DMS114 treated with DMSO at 0.1 percent for 48 hours (cell line): ENCODE results near the gene PRR18.

ENCODE experiments used
- DNase-seq: peaks from one replicate; lab custom pipeline; 2025; ENCODE audit not compliant: unreplicated experiment; lab: John Stamatoyannopoulos, UW

PRR18 gene

DNA sequence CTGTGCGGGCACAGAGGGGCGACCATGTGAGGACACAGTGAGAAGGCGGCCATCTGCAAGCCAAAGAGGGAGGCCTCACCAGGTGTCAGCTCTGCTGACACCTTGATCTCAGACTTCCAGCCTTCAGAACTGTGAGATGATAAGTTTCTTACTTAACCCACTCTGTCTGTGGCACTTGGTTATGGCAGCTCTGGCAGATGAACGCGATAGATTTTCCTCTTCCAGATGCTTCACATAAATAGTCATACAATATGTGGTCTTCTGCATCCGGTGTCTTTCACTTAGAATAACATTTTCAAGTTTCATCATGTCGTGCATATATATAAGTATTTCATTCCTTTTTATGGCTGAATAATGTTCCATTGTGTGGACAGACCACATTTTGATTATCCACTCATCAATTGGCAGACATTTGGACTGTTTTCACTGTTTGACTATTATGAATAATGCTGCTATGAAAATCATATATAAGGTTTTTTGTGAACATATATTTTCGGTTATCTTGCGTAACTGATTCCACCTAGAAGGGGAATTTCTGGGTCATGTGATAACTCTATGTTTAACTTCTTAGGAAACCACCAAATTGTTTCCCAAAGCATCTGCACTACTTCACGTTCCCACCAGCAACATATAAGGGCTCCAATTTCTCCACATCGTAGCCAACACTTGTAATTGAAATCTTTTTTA is 30.2 kb downstream of the PRR18 start:
- no peak for DNase-seq

DNA sequence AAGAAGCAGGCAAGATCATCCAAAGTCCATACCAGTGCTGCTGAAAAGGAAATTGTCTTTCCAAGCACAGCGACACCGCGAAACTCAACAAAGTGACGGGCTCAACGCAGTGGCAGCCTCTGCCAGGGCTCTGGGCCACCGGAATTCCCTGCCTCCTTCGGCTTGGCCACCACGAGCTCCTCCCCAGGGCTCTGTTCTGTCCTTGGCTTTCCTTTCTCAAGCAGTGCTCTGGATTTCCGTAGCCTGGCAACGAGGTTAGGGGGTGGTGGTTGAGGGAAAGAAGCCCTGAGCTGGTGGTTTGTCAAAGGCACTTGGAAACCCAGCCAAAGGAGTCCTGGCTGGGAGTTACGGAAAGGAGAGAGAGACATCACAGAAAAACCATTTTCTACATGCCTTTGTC is 31.2 kb downstream of the PRR18 start:
- no peak for DNase-seq

DNA sequence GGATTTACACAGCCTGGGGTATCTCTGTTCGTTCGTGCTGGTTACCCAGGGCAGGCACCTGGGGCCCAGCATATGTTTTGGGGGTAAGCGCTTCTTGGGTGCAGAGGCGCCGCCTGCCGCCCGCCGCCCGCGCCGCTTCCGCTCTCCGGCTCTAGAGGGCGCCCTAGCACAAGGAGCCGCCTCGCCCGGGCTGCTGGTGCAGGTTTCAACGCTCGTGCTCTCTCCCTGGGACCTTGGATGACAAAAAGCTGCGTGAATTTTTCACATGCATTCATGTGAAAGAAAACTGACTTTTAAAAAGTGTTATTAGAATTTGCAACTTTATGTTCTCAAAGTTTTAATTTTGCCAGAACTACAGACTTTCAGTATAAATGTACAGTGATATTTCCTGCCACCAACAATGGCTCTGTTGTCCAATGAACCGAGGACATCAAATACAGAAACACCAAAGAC is 32.5 kb downstream of the PRR18 start:
- DNase-seq, result peak; percentile 12

DNA sequence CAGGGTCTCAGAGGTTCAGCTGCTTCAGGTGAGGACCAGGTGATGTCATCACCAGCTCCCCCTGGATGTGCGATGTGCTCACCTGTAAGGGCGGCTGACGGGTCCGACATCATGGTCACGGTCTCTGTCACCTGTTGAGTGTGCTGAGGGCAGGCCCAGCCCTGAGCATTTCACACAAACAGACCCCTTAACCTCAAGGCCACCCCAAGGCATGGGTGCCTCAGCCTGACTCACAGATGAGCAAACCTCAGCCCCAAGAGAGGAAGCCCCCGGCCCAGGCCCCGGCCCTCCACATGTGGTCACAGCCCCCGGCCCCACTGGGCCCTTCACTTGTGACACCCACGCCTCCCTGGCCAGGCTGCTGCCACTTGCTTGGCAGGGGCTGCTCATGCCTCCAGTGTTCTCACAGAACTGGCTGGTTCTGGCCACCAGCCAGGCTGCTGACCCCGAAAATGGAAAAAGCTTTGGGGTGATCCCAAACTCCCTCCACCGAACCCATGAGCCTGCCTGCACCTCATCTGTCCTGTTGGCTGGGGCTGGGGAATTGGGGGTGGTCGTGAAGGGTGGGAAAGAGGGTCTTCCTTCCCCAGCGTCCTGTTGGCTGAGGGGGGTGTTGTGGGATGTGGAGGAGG is 33.3 kb downstream of the PRR18 start:
- DNase-seq, result no peak

DNA sequence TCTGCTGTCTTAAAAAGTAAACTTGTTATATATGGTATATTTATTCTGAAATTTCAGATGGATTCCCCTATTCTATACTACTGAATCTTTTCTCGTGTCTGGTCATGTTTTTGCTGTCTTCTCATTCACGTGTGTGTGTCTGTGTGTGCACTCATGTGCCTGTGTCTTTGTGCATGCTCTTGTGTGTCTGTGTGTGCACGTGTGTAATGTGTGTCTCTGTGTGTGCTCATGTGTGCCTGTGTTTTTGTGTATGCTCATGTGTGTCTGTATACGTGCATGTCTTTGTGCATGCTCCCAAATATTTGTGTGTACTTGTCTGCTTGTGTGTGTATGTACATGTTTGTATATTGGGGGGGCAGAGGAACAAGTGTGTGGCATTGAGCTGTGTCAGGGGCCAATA is 34.0 kb downstream of the PRR18 start:
- DNase-seq, result no peak

DNA sequence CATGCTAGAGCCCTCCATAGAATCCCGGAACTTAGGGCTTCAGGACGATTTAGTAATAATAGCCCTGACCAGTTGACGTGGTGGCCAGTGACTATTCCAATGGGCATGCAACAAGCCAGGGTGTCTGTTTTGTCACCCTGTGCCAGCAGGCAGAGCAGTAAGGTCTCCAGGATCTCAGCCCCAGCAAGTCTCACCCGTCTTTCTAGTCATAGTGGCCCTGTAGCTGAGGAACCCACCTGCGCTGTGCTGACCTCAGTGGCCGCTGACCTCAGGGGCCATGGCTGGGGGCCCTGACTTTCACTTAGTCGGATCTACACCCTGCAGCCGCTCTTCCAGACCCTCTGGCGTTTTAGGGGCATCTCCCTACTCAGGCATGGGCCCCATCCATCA is 36.8 kb downstream of the PRR18 start:
- DNase-seq, result no peak

DNA sequence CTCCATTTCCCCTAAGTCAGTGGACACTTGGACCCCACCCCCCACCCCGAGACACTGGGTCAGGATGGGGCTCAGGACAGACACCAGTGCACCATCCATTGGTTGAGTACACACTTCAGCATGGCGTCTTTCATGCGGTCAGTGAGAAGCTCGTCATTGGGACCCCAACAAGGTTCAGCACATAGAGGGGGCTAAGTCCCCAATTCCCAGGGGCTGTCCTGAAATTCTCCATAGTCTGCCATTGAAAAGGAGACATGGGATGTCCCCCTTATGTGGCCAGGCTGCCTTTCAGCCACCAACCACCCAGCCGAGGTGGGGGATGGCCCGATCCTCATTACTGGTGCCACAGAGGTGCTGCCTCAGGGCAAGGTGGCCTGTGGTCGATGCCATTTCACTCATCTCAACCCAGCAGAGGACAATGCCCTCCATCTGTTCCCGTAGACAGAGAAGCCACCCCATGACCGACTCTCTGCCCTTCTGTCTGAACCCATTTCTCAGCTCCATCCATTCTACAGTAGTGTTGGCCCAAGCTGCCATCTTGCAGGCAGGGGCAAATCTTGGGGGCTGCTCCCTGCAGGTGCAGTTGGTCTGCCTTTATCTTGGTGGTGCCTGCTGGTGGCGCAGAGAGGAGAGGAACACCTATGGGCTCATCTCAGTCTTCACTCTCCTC is 37.4 kb downstream of the PRR18 start:
- no peak for DNase-seq

DNA sequence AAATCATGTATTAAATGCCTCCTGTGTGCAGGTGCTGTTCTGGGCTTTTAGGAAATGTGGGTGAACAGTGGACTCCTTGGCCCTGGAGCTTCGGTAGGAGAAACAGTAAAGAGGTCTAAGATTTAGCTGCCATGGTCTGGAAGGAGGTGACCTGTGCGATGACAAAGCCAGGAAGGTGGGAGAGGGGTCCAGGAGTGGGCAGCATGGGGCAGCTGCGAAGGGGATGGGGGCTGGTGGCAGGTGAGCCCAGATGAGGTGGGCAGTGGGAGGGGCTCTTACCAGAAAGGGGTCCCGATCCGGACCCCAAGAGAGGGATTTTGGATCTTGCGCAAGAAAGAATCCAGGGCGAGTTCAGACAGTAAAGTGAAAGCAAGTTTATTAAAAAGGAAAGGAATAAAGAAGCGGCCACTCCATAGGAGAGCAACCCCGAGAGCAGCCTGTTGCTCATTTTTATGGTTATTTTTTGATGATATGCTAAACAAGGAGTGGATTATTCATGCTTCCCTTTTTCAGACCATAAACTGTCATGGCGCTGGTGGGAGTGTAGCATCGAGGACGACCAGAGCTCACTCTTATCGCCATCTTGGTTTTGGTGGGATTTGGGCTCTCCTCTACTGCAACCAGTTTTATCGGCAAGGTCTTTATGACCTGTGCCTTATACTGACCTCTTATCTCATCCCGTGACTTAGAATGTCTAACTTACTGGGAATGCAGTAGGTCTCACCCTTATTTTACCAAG is 38.7 kb downstream of the PRR18 start:
- DNase-seq, result no peak

DNA sequence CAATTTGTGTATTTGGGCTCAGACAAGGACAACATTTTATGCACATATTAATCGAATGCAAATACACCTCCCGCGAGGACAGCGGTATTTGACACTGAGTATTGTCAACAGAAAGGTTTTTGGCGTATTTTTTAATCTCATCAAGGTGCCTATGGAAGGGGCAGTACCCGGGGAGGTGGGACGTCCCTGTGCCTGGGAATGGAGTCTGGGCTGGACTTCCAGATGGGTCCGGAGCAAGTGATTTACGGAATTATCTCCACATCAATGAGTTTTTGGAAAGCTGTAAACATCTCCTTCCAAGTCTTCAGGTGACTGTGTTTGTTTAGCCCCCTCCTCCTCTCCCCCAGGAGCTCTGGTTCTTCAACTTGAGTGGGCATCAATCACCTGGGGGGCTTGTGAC is 39.8 kb downstream of the PRR18 start:
- DNase-seq, result no peak

DNA sequence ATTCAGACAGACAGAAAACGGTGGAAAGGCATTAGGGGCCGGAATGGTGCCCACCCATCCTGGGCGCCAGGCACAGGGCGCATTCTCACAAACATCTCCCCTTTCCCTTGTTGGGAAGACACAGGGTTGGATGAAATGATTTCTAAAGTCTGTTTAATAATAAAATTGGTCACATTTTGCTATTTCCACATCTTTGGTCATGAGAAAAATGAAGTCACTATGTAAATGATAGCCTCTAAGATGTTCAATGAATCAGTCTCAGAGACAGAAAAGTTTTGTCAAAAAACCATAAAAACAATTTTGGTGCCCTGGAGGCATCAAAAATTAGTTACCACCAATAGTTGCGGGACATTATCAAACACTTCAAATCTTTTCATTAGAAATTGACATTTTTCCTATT is 40.7 kb downstream of the PRR18 start:
- DNase-seq, result no peak

DNA sequence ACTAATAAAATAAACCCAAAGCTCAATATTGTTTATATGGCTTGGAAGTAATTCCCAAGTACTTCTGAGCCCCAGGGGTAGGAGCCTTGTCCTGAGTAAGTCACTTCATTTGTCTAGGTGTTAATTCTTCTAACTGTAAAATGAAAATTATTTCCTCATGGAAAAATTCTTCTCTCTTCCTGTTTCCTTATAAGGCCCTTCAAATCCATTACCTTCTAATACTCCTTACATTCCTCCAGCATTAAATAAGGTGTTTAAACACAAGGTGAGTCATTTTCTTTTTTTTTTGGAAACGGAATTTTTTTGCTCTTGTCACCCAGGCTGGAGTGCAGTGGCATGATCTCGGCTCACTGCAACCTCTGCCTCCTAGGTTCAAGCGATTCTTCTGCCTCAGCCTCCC is 41.9 kb downstream of the PRR18 start:
- DNase-seq, result no peak

DNA sequence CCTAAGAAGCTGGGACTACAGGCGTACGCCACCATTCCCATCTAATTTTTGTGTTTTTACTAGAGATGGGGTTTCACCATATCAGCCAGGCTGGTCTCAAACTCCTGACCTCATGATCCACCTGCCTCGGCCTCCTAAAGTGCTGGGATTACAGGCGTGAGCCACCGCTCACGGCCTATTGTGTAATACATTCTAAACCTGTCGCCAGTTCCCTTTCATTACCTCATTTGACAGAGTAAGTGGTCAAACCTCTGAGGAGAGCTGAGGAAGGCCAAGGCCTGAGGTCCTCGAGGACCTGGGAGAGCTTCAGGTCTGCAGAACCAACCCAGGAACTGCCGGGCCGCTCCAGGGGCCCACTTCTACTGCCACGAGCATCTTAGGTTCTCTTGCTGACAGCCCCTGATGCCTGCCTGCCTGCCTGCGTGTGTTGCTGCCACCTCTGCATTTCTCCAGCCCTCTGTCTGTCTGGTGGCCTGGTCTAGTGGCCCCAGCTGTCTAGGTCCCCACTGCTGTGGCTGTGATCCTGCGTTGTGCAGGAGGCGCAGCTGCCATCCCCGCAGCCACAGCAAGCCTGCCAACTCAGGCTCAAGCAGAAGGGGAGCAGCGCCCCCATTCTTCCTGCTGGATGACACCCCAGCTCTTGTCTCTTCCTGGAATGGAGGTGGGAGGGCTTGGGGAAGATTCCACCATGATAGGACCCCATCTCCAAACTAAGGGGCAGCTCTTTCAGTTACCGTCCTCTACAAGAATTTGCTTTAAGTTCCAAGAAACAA is 45.3 kb downstream of the PRR18 start:
- DNase-seq, result no peak

DNA sequence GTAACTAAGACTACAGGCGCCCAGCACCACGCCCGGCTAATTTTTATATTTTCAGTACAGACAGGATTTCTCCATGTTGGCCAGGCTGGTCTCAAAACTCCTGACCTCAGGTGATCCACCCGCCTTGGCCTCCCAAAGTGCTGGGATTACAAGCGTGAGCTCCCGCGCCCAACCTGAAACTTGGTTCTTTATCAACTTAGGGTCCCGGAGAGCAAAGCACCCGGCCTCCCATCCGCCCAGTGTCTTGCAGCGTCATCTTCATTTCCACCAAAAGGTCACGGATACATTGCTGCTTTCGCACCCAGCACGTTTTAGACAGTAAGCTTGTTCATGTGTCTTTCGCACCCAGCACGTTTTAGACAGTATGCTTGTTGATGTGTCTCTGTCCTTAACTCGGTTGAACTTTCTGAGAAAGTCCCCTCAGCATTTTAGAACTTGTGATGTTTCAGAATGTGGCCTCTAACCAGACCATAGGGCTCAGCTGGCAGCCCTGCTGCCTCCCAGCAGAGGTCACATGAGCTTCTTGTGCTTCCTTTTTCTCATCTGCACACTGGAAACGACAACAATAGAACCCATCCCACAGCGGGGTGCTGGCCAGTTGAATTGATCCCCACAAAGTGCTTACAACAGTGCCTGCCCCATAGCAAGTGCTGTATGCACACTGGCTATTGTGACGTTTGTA is 48.8 kb downstream of the PRR18 start:
- DNase-seq, result no peak

DNA sequence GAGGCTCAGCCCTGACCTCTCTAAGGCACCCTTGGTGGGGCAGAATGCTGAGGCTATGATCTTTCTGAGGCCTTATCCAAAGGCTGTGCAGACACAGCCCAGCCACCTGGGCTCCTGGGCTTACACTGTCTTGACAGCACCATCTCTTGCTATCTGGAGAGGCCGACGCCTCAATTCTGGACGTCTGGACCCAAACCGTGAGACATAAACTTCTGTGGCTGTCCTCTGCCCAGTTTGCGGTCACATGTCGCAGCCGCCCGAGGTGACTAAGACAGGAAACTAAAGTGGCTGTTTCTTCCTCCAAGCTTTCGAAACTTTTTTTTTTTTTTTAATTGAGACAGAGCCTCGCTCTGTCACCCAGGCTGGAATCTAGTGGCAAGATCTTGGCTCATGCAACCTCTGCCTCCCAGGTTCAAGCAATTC is 49.3 kb downstream of the PRR18 start:
- no peak for DNase-seq

DNA sequence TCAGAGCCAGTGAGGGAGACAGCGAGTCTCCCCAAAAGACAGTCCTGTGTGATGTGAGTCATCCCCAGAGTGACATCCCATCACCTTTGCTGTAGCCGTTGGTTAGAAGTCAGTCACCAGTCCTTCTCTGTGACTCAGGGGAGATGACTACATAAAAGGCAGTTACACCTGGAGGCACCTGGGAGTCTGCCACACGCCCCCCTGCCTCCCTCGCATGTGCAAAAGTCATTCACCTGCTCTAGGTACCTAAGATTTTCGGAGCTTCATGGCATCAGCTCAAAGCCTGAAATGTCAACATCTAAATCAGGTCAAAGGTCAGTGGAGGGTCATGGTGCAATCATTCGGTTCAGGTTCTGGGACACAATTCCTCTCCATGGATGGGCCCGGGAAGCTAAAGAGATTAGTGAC is 50.3 kb downstream of the PRR18 start:
- DNase-seq, result no peak
